ENCODE measurements around the gene PYGL. TPM values are rescaled to one million over a fixed set of nuclear protein-coding genes. Genes with fewer than 3 reads are reported as not detected.
A peak's percentile ranks its signal among the peaks of the same experiment; 100 is the strongest.
"Not testable (repeated sequence)": the region's sequence is repeated elsewhere in the genome, so short reads cannot be mapped to it uniquely, and the experiment has no call there.

The PYGL gene
- total and polyA plus RNA-seq, 2 experiments from 2014 or later, result 57.6 to 93.8 TPM

GRCh38 chr14:50897658-50898175 is 46.6 kb downstream of the PYGL start (continued):
- TF ChIP-seq NANOG (IDR thresholded peaks at IDR 0.05; ENCODE audit: borderline replicate concordance) (peak; percentile 93), JUNB (IDR thresholded peaks at IDR 0.05; ENCODE audit: unreplicated experiment) (no peak), ETS1 (IDR thresholded peaks at IDR 0.05) (no peak), POLR2AphosphoS5 (IDR thresholded peaks at IDR 0.05; ENCODE audit: low read depth) (no peak; the same call in 1 of the 2 replicates), CTCF (conservative IDR thresholded peaks at IDR 0.05; ENCODE audit: low read depth in 2 of 2) (no peak)

GRCh38 chr14:50897005-50897404 is 47.3 kb downstream of the PYGL start:
- peaks cover 11% of the 10 kb centered on the region for H3F3A ChIP-seq (replicated peaks; ENCODE audit: low read depth)
- H3K79me2 ChIP-seq (replicated peaks; ENCODE audit: insufficient read depth); H2AFZ ChIP-seq; H3K9me2 ChIP-seq (ENCODE audit: insufficient read depth); H3K36me3 ChIP-seq (ENCODE audit: insufficient read depth); H3K4me3 Mint-ChIP-seq; H4K20me1 ChIP-seq (replicated peaks; ENCODE audit: insufficient read depth); ATAC-seq; DNase-seq (ENCODE audit: low spot score); H3K27me3 Mint-ChIP-seq (ENCODE audit: insufficient read depth, low read depth, poor library complexity); H3K27me3 ChIP-seq (ENCODE audit: insufficient read depth): not testable (repeated sequence)
- Mint-ChIP-seq H3K4me1 (peaks cover 54% of the 10 kb centered on the region), H3K27ac (peak overlapping the region; percentile 78), H3K9me3 (peaks cover 16% of the 10 kb centered on the region), H3K36me3 (ENCODE audit: low read depth) (peaks cover 17% of the 10 kb centered on the region)
- H3K4me1 ChIP-seq (ENCODE audit: insufficient read depth), result peaks cover 51% of the 10 kb centered on the region
- H3K4me2 ChIP-seq, result peak overlapping the region; percentile 71
- peak overlapping the region; percentile 6; the same call in 1 of the 2 replicates for H3K4me3 ChIP-seq
- peak overlapping the region; percentile 98 for H3K27ac ChIP-seq (ENCODE audit: low read depth)

DNA sequence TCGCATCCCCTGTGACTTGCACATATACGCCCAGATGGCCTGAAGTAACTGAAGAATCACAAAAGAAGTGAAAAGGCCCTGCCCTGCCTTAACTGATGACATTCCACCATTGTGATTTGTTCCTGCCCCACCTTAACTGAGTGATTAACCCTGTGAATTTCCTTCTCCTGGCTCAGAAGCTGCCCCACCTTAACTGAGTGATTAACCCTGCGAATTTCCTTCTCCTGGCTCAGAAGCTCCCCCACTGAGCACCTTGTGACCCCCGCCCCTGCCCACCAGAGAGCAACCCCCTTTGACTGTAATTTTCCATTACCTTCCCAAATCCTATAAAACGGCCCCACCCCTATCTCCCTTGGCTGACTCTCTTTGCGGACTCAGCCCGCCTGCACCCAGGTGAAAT is 47.9 kb downstream of the PYGL start:
- H3K36me3 ChIP-seq (ENCODE audit: insufficient read depth); H4K20me1 ChIP-seq (replicated peaks; ENCODE audit: insufficient read depth); H2AFZ ChIP-seq; H3K27me3 ChIP-seq (ENCODE audit: insufficient read depth); H3K79me2 ChIP-seq (replicated peaks; ENCODE audit: insufficient read depth); DNase-seq (ENCODE audit: low spot score); H3K9me2 ChIP-seq (ENCODE audit: insufficient read depth); H3K4me3 Mint-ChIP-seq: not testable (repeated sequence)
- Histone ChIP-seq H3K27ac (ENCODE audit: low read depth) (peak overlapping the region; percentile 98), H3F3A (replicated peaks; ENCODE audit: low read depth) (peaks cover 11% of the 10 kb centered on the region), H3K4me2 (peak overlapping the region; percentile 71), H3K4me3 (peak overlapping the region; percentile 6; the same call in 1 of the 2 replicates), H3K4me1 (ENCODE audit: insufficient read depth) (peaks cover 56% of the 10 kb centered on the region)
- H3K27ac Mint-ChIP-seq, result peak overlapping the region; percentile 89
- H3K9me3 Mint-ChIP-seq, result peaks cover 16% of the 10 kb centered on the region
- H3K4me1 Mint-ChIP-seq, result peaks cover 57% of the 10 kb centered on the region
- H3K27me3 Mint-ChIP-seq (ENCODE audit: insufficient read depth, low read depth, poor library complexity), result peaks cover 11% of the 10 kb centered on the region
- peak; percentile 33 for ATAC-seq
- H3K36me3 Mint-ChIP-seq (ENCODE audit: low read depth), result peaks cover 17% of the 10 kb centered on the region

GRCh38 chr14:50892255-50892654 is 52.0 kb downstream of the PYGL start:
- Histone ChIP-seq H2AFZ (no peak overlapping the region), H3K79me2 (replicated peaks; ENCODE audit: insufficient read depth) (no peaks in the 10 kb centered on the region), H3K27me3 (ENCODE audit: insufficient read depth) (no peaks in the 10 kb centered on the region), H3F3A (replicated peaks; ENCODE audit: low read depth) (no peaks in the 10 kb centered on the region), H3K9me2 (ENCODE audit: insufficient read depth) (no peaks in the 10 kb centered on the region), H3K4me2 (peak overlapping the region; percentile 56; the same call in 1 of the 2 replicates), H3K27ac (ENCODE audit: low read depth) (peak overlapping the region; percentile 63; the same call in 1 of the 2 replicates), H3K36me3 (ENCODE audit: insufficient read depth) (no peaks in the 10 kb centered on the region), H3K4me3 (no peak overlapping the region), H4K20me1 (replicated peaks; ENCODE audit: insufficient read depth) (no peaks in the 10 kb centered on the region), H3K4me1 (ENCODE audit: insufficient read depth) (peaks cover 43% of the 10 kb centered on the region)
- Mint-ChIP-seq H3K4me1 (peaks cover 45% of the 10 kb centered on the region), H3K4me3 (no peak overlapping the region), H3K27me3 (ENCODE audit: insufficient read depth, low read depth, poor library complexity) (peaks cover 13% of the 10 kb centered on the region), H3K27ac (peak overlapping the region; percentile 45; the same call in 1 of the 2 replicates), H3K36me3 (ENCODE audit: low read depth) (peaks cover 17% of the 10 kb centered on the region), H3K9me3 (peaks cover 16% of the 10 kb centered on the region)
- ATAC-seq (peak; percentile 96), DNase-seq (ENCODE audit: low spot score) (peak; percentile 77)
- TF ChIP-seq ZNF331 (CRISPR knock-in tag; IDR thresholded peaks at IDR 0.05; ENCODE audit: low read depth), result no peak
- TF ChIP-seq CTCF (conservative IDR thresholded peaks at IDR 0.05; ENCODE audit: low read depth in 2 of 2), result no peak
- TF ChIP-seq EZH2phosphoT487 (IDR thresholded peaks at IDR 0.05; ENCODE audit: unreplicated experiment), result no peak
- no peak for TF ChIP-seq NANOG (IDR thresholded peaks at IDR 0.05; ENCODE audit: borderline replicate concordance)
- TF ChIP-seq JUNB (IDR thresholded peaks at IDR 0.05; ENCODE audit: unreplicated experiment), result no peak
- 0 out of 2 replicates have a peak, but pooled peaks have one; percentile 14 for TF ChIP-seq CREB1 (CRISPR knock-in tag; IDR thresholded peaks at IDR 0.05; ENCODE audit: low read depth)
- no peak for TF ChIP-seq ZNF114 (CRISPR knock-in tag; IDR thresholded peaks at IDR 0.05)
- TF ChIP-seq POLR2AphosphoS5 (IDR thresholded peaks at IDR 0.05; ENCODE audit: low read depth), result no peak

Data from GM23338 (cell line).